ENCODE results near the gene AP1M1.
A peak's percentile ranks its signal among the peaks of the same experiment; 100 is the strongest.

Gene AP1M1

DNA sequence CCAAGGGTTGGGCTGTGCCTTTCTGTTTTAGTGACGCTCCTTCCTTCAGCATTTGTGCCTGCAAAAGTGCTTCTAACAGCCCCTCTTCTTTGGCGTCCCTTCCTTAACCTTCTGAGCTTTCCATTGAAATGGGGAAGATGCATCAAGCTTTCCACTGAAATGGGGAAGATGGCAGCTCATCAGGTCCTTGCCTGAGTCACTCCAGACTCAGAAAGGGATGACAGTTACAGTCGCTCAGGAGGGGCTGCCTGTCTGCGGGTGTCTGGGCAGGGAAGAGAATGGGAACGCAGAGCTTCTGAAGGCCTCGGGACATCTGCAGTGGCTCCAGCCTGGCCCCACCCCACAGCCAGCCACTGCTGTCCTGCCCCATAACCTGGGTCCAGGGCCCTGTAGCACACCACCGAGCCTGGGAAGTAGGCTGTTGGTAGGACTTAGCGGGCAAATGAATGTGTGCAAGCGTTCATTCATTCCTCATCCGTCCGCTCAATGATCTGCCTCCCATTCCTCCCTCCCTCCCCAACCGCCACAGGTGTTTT lies 9.8 kb downstream of the AP1M1 start:
- no peak for DNase-seq

DNA sequence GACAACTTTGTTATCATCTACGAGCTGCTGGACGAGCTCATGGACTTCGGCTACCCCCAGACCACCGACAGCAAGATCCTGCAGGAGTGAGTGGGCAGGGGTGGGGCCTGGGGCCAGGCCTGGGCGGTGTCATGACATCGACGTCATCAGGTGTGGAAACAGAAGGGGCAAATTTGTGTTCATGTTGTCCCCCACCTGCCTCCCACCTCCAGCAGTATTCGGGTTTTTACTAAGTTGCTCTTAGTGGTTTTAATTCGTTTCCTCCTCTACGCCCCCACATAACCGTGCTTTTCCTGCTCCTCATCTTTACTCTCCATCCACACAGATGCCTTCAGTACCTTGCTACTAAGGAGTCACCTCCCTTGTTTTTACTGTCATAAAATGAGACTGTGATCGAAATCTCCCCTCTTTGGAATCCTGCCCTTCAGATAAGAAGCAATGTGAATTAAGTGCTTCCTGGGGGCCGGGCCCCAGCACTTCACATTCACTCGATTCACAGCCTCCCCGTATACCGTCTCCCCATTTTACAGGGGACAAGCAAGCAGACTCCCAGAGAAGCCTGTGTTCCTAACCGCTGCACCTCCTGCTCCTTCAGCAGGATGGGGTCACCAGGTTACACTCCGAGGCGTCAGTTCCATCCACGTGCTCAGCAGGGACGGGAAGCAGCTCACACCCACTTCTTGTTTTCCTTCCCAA lies 10.5 kb downstream of the AP1M1 start:
- DNase-seq = no peak

DNA sequence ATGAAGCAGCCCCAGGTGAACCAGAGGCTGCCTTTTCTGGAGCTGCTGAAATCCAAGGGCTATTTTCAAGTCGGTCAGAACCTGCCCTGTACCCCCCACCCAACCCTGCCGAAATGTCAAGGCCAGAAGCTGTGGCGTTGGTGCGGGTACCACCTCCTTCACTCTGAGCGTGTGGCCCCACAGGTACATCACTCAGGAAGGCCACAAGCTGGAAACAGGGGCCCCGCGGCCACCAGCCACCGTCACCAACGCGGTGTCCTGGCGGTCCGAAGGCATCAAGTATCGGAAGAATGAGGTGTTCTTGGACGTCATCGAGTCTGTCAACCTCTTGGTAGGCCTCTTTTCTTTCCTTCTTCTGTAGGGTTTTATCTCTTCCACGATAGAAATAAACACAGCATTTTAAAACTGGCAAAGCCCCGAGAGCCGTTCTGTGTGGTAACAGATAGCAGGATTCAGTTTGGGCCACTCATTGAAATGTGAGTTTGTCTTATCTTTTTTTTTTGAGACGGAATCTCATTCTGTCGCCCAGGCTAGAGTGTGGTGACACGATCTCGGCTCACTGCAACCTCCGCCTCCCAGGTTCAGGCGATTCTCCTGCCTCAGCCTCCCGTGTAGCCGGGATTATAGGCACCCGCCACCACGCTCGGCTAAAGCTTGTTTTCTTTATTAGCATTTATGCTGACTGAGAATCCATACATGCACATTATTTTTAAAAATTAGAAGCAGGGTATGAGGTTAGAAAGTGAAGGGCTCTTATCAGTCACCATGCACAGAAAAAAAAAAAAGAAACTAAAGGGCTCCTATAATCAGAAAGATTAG lies 11.3 kb downstream of the AP1M1 start:
- no peak for DNase-seq

DNA sequence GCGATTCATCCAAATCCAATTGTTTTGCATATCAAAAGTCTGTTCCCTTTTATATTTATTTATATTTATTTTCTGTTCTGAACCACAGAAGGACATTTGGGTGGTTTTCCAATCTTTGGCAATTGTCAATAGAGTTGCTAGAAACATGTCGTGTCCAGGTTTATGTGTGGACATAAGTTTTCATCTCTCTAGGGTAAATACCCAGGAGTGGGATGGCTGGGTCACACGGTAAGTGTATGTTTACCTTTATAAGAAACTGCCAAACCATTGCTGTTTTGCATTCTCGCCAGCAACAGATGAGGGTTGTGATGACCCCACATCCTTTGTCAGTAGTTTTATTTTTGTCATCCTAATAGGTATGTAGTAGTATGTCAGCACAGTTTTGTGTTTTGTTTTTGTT lies 12.5 kb downstream of the AP1M1 start:
- no peak for DNase-seq

DNA sequence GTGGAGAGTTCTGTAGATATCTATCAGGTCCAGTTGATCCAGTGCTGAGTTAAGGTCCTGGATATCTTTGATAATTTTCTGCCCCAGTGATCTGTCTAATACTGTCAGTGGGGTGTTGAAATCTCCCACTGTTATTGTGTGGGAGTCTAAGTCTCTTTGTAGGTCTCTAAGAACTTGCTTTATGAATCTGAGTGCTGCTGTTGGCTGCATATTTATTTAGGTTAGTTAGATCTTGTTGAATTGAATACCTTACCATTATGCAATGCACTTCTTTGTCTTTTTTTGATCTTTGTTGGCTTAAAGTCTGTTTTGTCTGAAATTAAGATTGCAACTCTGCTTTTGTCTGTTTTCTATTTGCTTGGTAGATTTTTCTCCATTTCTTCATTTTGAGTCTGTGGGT lies 15.4 kb downstream of the AP1M1 start:
- DNase-seq = no peak

DNA sequence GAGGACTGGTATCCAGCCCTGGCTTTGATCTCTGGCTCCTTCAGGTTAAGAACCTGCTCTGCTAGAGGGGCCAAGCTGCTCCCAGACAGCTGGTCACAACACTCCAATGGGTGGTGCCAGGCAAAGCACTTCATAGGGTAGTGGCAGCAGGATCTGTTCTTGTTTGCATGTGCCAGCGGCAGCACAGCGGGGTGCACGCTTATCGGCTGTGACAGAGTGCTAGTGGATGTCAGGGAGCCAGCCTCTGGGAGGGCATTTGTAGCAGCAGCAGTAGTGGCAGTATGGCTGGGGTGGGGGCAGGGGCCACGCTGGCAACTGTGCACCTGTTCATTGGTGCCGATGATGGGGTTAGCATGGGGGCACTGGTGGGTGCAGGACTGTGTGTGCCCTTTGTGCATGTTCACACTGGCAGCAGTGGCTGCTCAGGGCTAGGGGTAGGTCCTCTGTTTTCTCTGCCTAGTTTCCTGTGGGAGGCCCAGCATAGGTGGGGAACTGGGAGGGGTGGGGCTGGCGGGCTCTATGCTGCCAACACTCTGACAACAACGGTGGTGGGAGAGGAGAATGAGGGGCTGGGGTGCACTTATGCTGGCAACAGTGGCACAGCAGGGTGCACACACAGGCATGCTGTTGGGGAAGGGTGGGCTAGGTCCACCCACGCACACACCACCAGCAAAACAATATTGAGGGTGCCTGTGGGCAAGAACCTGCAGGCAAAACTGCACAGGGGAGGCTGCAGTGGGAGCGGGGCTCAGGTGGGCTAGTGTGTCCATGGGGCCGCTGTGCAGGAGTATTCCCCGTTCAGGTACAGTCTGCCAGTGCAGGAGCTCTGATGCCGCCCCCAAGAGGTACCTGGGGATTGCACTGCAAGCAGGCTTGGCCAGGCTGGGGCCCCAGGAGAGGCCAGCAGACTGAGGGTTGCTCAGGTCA lies 19.3 kb downstream of the AP1M1 start:
- no peak for DNase-seq

DNA sequence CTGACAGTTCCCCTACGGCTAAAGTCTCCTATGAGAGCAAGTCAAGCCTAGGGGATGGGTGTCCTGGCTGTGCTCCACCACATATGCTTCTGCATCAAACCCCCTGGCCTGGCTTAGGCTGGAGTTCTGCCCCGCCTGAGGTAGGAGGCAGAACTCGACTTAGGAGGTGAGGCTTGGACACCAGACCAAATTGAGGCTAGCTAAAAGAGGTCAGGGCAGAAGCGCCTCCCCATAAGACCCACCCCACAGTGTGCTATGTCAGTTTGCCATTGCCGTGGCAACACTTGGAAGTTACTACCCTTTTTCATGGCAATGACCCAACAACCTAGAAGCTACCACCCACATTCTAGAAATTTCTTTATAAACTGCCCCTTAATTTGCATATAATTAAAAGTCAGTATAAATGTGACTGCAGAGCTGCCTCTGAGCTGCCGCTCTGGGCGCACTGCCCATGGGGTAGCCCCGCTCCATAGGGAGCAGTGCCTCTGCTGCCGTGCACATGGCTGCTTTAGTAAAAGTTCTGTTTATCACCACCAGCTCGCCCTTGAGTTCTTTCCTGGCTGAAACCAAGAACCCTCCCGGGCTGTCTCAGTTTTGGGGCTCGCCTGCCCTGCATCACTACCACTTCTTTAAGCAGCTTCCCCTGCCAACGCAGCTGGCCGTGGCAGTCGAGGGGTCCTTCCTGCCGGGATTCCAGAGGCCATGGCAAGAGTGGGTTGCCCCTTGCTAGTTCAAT lies 20.2 kb downstream of the AP1M1 start:
- peak in 1 of 58 donors; percentile 6 for DNase-seq

DNA sequence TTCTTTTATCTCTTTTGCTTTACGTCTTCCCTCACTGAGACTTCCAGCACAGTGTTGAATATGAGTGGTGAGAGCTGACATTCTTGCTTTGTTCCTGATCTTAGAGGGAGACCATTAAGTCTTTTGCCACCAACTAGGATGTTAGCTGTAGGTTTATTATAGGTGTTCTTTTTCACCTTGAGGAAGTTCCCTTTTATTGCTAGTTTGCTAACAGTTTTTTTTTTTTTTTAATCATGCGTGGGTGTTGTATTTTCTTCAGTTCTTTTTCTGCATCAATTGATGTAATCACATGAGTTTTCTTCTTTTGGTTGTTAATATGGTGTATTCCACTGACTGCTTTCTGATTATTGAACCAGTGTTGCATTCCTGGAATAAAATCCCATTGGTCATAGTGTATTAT lies 21.1 kb downstream of the AP1M1 start:
- DNase-seq = no peak

DNA sequence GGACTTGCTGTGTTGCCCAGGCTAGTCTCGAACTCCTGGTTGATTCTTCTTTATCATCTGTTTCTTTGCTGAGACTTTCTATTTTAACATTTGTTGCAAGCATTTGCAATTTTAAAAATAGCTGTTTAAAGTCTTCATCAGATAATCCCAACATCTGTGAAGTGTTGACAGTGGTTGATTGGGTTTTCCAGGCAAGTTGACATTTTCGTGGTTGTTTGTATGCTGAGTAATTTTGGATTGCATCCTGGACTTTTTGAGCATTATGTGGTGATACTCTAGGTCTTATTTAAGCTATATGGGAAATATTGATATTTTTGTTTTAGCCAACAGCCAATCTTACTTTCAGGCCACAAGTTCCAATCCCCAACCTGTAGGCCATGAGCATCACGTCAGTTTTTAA lies 25.1 kb downstream of the AP1M1 start:
- DNase-seq = no peak

DNA sequence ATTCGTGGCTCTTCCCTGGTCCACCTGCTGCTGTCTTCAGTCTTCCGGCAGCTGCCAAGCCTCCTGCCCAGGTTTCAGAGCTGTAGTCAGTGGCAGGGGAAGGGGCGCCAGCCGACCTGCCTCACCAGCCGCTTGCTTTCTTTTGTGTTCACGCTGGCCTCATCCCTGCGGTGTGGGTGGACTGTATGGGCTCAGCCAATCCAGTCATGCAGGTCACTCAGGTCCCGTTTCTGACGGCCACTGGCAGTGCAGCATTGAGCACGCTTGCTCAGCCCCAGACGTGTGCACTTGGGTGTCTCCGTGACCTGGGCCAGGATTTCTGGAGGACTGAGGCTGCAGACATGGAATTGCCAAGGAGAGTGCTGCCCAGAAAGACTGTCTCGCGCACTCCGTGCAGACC lies 26.0 kb downstream of the AP1M1 start:
- DNase-seq = no peak

DNA sequence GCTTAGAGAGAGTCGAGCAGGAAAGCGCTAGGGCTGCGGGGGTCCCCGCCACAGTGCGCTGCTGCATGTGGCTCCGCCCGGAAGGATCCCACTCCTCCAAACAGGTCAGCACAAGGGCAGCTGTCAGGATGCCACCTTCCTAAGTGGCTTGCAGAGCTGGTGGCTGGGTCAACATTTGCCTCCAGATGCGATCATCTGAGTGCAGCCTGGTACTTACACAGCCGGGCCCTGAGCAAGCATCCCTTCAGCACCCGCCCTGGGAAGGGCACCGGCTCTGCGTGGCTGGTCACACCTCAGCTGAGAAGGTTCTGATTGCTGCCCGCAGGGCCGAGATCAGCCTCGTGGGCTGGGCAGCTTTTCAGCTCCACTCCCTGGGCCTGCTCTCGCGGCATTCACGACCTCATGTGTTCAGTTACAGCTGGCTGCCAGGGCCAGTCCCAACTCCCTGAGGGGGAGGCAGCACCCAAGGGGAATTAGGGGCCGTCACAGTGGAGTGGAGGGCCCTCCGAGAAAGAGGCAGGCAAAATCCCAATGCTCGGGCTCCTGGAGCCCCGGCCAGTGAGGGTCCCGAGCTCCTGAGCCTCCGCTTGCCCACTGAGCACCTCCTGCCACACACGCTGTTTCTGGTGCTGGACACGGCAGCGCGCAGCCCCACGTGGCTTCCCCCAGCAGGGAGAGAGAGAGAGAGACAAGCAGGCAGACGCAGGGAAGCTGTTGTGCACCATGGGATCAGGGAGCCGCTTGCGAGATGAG lies 26.8 kb downstream of the AP1M1 start:
- no peak for DNase-seq

DNA sequence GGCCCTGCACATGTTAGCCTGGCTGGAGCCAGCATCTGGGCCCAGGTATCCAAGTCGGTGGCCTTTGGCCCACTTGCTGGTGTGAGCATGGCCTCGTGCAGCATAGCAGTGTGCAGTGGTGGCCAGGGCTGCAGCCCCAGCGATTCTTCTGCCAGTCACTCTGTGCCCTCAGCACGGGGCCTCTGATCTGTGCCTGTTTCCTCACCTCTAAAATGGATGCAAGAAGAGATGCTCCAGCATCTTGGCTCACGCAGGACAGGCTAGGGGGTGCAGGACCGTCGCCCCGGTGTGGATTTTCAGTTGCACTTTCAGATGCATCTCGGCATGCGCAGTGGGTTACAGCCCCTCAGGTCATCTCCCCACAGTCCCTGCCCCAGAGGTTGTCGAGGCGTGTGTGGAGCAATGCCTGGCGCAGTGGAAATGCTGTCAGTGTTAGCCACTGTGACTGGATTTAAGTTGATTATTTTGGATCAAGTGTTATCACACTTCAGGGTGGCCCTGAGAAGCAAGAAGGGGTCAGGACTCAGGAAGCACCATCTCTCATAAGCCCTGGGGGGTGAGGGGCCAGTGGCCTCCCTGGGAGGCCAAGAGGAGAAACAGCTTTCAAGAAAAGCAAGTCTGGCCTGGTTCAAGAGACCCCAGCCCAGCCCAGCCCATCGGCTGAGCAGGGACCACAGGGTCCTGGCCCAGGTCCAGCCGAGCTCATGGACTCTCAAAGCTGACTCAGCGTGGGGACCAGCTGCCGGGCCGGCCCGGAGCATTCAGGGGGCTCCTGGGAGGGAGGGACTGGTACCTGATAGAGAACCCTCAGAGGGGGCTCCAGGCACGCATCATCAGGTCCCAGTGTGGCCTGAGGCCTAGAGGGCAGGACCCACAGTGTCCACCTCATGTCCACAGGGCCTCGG lies 27.8 kb downstream of the AP1M1 start:
- DNase-seq = no peak

DNA sequence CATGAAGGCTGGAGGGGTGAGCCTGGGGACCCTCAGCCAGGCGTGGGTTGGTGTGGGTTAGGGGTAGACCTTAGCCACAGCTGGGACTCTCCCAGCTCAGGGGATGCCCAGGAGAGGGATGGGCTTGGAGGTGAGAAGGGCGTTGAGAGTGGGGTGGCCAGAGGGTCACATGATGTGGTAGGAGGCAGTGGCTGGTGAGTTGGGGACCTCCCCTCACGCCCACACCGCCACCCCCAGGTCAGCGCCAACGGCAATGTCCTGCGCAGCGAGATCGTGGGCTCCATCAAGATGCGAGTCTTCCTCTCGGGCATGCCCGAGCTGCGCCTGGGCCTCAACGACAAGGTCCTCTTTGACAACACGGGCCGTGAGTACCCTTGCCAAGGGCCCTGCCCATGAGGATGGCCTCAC lies 28.5 kb downstream of the AP1M1 start:
- DNase-seq = no peak

DNA sequence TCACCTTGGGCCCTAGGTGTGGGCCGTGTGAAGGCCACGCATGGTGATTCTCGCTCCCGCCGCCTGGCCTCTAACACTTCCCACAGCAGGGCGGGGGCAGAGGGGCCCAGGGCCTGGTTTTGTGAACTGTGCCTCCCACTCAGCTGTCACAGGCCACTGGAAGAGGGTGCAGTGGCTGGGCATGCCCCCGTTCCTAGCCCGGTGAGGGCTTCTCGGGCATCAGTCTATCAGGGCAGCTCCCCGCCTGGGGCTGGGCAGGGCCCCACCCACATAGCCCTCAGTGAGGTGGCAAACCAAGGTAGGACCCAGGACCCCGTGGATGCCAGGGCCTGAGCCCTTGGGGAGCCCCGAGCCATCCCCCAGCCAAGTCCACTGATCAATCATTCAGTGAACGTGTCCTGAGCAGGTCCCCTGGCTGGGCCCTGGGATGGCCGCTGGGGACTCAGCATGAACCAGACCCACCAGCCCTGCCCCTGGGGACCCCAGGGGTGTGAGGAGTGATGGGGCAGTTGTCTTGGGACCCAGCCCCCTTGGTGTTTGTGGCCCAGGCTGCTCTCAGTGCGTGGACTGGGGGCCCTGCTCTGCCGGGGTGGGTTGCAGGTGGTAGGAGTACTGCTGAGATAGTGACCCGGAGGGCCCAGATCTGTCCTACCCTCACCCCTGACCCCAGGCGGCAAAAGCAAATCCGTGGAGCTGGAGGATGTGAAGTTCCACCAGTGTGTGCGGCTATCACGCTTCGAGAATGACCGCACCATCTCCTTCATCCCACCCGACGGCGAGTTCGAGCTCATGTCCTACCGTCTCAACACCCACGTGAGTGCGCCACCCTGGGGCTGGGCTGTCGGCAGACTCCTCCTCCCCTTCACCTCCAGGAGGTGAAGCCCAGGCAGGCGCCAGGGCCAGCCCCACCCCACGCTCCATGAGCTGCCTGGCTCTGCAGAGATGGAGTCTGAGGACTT lies 29.4 kb downstream of the AP1M1 start:
- no peak for DNase-seq

DNA sequence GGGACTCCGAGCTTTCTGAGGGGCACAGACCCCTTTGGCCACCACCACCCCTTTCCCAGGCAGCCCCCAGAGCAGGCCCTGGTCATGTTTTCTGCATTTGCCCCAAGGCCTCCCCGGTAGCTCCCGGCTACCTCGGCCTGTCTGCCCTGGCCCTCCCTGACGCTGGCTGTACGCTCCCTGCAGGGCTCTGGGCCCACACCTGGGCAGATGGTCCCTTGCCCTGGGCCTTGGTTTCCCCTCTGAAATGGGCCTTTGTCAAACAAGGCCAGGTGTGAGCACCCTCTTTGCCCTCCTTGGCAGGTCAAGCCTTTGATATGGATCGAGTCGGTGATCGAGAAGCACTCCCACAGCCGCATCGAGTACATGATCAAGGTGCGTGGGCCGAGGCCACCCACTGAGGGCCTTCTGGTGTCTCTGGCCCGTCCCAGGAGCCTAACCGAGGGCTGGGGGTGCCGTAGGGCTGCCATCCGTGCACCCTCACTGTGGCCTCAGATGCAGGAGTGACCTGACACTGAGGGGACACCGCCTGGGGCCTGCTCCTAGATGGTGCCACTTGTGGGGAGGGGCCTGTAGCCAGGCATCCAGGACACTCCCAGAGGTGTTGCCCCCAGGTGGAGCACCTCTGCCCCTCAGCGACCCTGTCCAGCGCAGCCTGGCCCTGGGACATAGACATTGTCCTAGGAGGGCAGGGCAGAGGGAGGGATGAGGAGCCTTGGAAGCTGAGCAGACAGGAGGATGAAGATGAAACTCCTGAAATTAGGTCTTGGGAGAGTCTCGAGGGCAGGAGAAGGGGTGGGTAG lies 30.3 kb downstream of the AP1M1 start:
- DNase-seq = no peak

DNA sequence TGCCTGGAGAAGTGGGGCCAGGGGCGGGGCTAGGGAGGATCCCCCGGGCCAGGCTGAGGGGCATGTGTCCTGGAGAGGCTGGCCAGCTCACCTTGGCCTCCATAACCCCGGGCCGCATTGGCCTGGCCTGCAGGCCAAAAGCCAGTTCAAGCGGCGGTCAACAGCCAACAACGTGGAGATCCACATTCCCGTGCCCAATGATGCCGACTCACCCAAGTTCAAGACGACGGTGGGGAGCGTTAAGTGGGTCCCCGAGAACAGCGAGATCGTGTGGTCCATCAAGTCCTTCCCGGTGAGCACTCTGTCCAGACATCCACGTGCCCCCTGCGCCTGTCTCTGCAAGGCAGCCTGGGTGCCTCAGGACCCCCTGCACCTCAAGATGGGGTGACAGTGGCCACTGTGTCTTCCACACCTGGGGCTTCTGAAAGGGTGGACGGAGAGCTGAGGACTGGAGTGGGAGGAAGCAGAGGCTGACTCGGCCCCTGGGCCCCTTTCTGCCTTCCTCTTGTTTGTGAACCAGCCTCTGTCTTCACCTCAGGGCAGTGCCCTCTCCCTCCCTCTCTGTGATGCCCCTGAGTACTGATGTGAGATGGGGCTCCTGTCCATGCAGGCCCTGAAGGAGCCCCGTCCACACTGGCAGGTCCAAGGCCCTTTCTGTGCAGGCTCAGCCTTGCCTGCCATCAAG lies 31.1 kb downstream of the AP1M1 start:
- DNase-seq = no peak

DNA sequence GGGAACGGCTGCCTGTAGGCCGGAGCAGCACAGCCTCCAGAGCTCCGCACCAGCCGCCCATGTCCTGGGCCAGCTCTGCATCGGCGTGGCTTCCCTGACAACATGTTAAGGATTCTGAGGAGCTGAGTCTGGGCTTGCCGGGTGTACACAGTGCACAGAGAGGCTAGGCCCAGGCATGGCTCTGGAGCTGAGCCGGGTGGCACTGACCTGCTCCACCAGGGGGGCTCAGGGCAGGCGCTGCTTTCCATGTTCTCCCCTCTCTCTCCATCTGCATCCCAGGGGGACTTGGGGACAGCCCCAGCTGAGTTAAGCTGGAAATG lies 31.6 kb downstream of the AP1M1 start:
- no peak for DNase-seq
